IMR-90 (cell line): ENCODE measurements around the gene ANKRD65. TPM values are rescaled to one million over a fixed set of nuclear protein-coding genes. Genes with fewer than 3 reads are reported as not detected.

Source experiments
- ATAC-seq: fragments of 200-7000 bp; cut with Tn5 transposase; 2 replicates; pipeline ENCODE4 v1.9.1; 2020; ENCODE audit warnings: low read depth, mild to moderate bottlenecking, moderate library complexity
- BruUV-seq: library from RNA; stranded (reverse); fragments of 400-500 nt; replicated peaks from 2 replicates; lab custom pipeline; 2021; lab: Mats Ljungman, UMichigan
- CTCF ChIA-PET: fragments of 300-600 bp; formaldehyde crosslinking; extraction: SDS; loops from one replicate; lab custom pipeline; 2021; ENCODE audit warnings: antibody characterized with exemption; lab: Yijun Ruan, JAX
- POLR2A ChIA-PET: fragments of 300-600 bp; sonication (Branson Sonifier 250); formaldehyde crosslinking; loops from one replicate; lab custom pipeline; 2022; ENCODE audit warnings: antibody characterized with exemption; ENCODE audit not compliant: unreplicated experiment; lab: Charles Lee
- DNase-seq: peaks from one replicate; pipeline ENCODE4 v3.0.0; 2013
- H2AFZ ChIP-seq: replicated peaks from 2 replicates; pipeline ENCODE3; 2013; ENCODE audit warnings: low read length, mild to moderate bottlenecking; ENCODE audit not compliant: poor library complexity
- H2AK5ac ChIP-seq: 2 replicates; pipeline ENCODE4 v1.6.1; 2013; ENCODE audit warnings: low read depth, low read length, inconsistent platforms
- H2AK9ac ChIP-seq: replicated peaks from 2 replicates; pipeline ENCODE3; 2013; ENCODE audit warnings: mild to moderate bottlenecking, low read depth, low read length, moderate library complexity; ENCODE audit not compliant: poor library complexity
- H2BK120ac ChIP-seq: 2 replicates; pipeline ENCODE4 v1.6.1; 2013; ENCODE audit warnings: low read depth, low read length, inconsistent platforms
- H2BK15ac ChIP-seq: 3 replicates; pipeline ENCODE4 v1.6.1; 2013; ENCODE audit warnings: low read depth, low read length, inconsistent platforms
- H2BK20ac ChIP-seq: 2 replicates; pipeline ENCODE4 v1.6.1; 2013; ENCODE audit warnings: low read depth, mild to moderate bottlenecking, inconsistent platforms, low read length, moderate library complexity
- H2BK5ac ChIP-seq: 2 replicates; pipeline ENCODE4 v1.6.1; 2013; ENCODE audit warnings: mild to moderate bottlenecking, low read depth, low read length, inconsistent platforms; ENCODE audit not compliant: poor library complexity, severe bottlenecking
- H3K14ac ChIP-seq: replicated peaks from 2 replicates; pipeline ENCODE4 v1.6.1; 2013; ENCODE audit warnings: low read depth, low read length, inconsistent platforms
- H3K18ac ChIP-seq: 2 replicates; pipeline ENCODE4 v1.6.1; 2013; ENCODE audit warnings: low read depth, low read length, control low read depth
- H3K23ac ChIP-seq: 2 replicates; pipeline ENCODE4 v1.6.1; 2013; ENCODE audit warnings: low read depth, low read length, inconsistent platforms
- H3K27ac ChIP-seq: 2 replicates; pipeline ENCODE4 v1.5.1; 2013; ENCODE audit warnings: mild to moderate bottlenecking, control low read depth, low read length; ENCODE audit not compliant: insufficient read depth
- H3K27me3 ChIP-seq: 2 replicates; pipeline ENCODE4 v1.6.1; 2013; ENCODE audit warnings: low read length; ENCODE audit not compliant: control insufficient read depth, insufficient read depth
- H3K36me3 ChIP-seq: 2 replicates; pipeline ENCODE4 v1.6.1; 2013; ENCODE audit warnings: low read length, mixed read lengths; ENCODE audit not compliant: control insufficient read depth, insufficient read depth
- H3K4ac ChIP-seq: 2 replicates; pipeline ENCODE4 v1.6.1; 2013; ENCODE audit warnings: low read depth, low read length, inconsistent platforms
- H3K4me1 ChIP-seq: 2 replicates; pipeline ENCODE4 v1.6.1; 2013; ENCODE audit warnings: low read length, mixed read lengths; ENCODE audit not compliant: control insufficient read depth, insufficient read depth
- H3K4me2 ChIP-seq: 2 replicates; pipeline ENCODE4 v1.6.1; 2013; ENCODE audit warnings: low read depth, mild to moderate bottlenecking, control low read depth, low read length, moderate library complexity
- H3K4me3 ChIP-seq: 2 replicates; pipeline ENCODE4 v1.5.1; 2013; ENCODE audit warnings: low read depth, mild to moderate bottlenecking, control low read depth, low read length, moderate library complexity; ENCODE audit not compliant: insufficient read depth
- H3K56ac ChIP-seq: 2 replicates; pipeline ENCODE4 v1.6.1; 2013; ENCODE audit warnings: low read length, inconsistent platforms; ENCODE audit not compliant: insufficient read depth; ENCODE audit errors: extremely low read depth
- H3K79me1 ChIP-seq, 2 experiments: 2 replicates each; pipeline ENCODE4 v1.6.1; 2013; ENCODE audit warnings: low read length in 2 of 2, inconsistent platforms in 1 of 2, low read depth in 1 of 2
- H3K9ac ChIP-seq: 2 replicates; pipeline ENCODE4 v1.6.1; 2013; ENCODE audit warnings: low read depth, low read length, control low read depth
- H3K9me1 ChIP-seq: 2 replicates; pipeline ENCODE4 v1.6.1; 2013; ENCODE audit warnings: low read length, inconsistent platforms; ENCODE audit not compliant: insufficient read depth
- H3K9me3 ChIP-seq: 2 replicates; pipeline ENCODE4 v1.6.1; 2013; ENCODE audit warnings: low read length; ENCODE audit not compliant: control insufficient read depth, insufficient read depth
- H4K20me1 ChIP-seq: 2 replicates; pipeline ENCODE4 v1.6.1; 2013; ENCODE audit warnings: low read length, inconsistent platforms; ENCODE audit not compliant: insufficient read depth
- H4K5ac ChIP-seq: 2 replicates; pipeline ENCODE4 v1.6.1; 2013; ENCODE audit warnings: mild to moderate bottlenecking, low read depth, low read length, control low read depth
- H4K8ac ChIP-seq, 2 experiments: 2 replicates each; pipeline ENCODE4 v1.6.1; 2013; ENCODE audit warnings: low read depth in 2 of 2, low read length in 2 of 2, control low read depth in 1 of 2, inconsistent platforms in 1 of 2
- H4K91ac ChIP-seq: 2 replicates; pipeline ENCODE4 v1.6.1; 2013; ENCODE audit warnings: low read depth, low read length, inconsistent platforms; ENCODE audit not compliant: insufficient read depth
- BHLHE40 ChIP-seq: fragments of 150-350 bp; IDR thresholded peaks from 2 replicates; pipeline ENCODE4 v1.6.1; 2016; ENCODE audit warnings: mild to moderate bottlenecking, low read depth, low read length
- MAZ ChIP-seq: IDR thresholded peaks from 2 replicates; pipeline ENCODE4 v1.6.1; 2012; ENCODE audit warnings: low read depth, mild to moderate bottlenecking, low read length, improper control_type of control experiment, moderate library complexity, borderline replicate concordance
- NFE2L2 ChIP-seq: fragments of 150-350 bp; IDR thresholded peaks from 2 replicates; pipeline ENCODE4 v1.6.1; 2016; ENCODE audit warnings: low read depth, mild to moderate bottlenecking, low read length
- WGBS, 2 experiments: methylation state at CpG; one replicate each; pipeline versions ENCODE4 v1.1.5 to v1.1.7; 2013; ENCODE audit warnings: missing lambda C conversion rate in 2 of 2; ENCODE audit not compliant: insufficient read length in 1 of 2; ENCODE audit errors: extremely low coverage in 2 of 2; 5-methylcytosine and 5-hydroxymethylcytosine counted together
- dilution Hi-C: fragments of 300-500 bp; cut with HindIII; formaldehyde crosslinking; loops from one replicate; pipeline ENCODE4 v1.14.3; 2018; ENCODE audit warnings: low sequenced_read_pairs; ENCODE audit not compliant: unreplicated experiment
- in situ Hi-C: fragments of 300-500 bp; cut with MboI; formaldehyde crosslinking; loops from 3 replicates; pipeline ENCODE4 v1.14.3; 2019; ENCODE audit warnings: low sequenced_read_pairs, inconsistent platforms, mixed read lengths
- intact Hi-C: fragments of 100-400 bp; cut with micrococcal nuclease; formaldehyde crosslinking; loops from 2 replicates; pipeline ENCODE4 v1.10.0; 2022
- polyA plus RNA-seq, 3 experiments: library from polyadenylated mRNA; depleted of rRNA; stranded (reverse); fragments of >200 nt; gene quantifications; 2 replicates each; pipeline ENCODE4 v1.2.3, GENCODE V29; 2012; ENCODE audit warnings: low replicate concordance in 1 of 3
- total RNA-seq: library from RNA; depleted of rRNA; stranded (reverse); fragments of >200 nt; gene quantifications from 2 replicates; pipeline ENCODE4 v1.2.3, GENCODE V29; 2012

ANKRD65 gene
- total and polyA plus RNA-seq, 2 of the 4 experiments (the other 2 are of a cell fraction) = 0.09 TPM; not detected in 1

DNA sequence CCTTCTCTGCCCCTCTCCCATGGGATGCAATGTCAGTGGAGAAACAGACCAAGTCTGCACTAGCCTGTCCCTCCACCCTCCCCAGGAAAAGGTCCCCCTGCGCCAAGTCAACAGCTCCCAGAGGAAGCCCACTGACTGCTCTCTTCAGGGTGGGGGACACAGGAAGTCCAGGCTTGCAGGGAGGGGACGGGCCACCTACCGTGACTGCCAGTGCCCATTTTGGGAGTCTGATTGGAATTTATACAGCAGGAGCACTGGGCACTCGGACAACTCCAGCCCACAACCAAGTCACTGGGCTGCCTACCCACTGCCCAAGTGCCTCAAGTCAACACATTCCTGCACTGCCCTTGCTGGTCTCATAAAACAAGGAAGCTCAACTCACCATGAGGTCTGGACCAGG lies 28.1 kb downstream of the ANKRD65 start:
- CTCF ChIA-PET = no interaction called here
- no peak overlapping the region for H3K18ac ChIP-seq
- ATAC-seq (no peak), DNase-seq (no peak)
- H3K9ac ChIP-seq = no peak overlapping the region
- peaks cover 4% of the 10 kb centered on the region; the same call in 1 of the 2 replicates for H3K4me1 ChIP-seq
- H3K4ac ChIP-seq = no peak overlapping the region
- no peak overlapping the region for H3K27ac ChIP-seq
- POLR2A ChIA-PET = no interaction called here
- no peak overlapping the region for H3K56ac ChIP-seq
- no peak overlapping the region for H4K5ac ChIP-seq
- in situ Hi-C loops (no loop called here), intact Hi-C loops (no loop called here), dilution Hi-C loops (no loop called here)
- no peak overlapping the region for H2AK9ac ChIP-seq
- H4K91ac ChIP-seq = no peak overlapping the region
- H3K14ac ChIP-seq = no peak overlapping the region
- peaks cover 26% of the 10 kb centered on the region; the same call in 1 of the 2 replicates for H4K20me1 ChIP-seq
- no peak overlapping the region for H2BK20ac ChIP-seq
- H2AK5ac ChIP-seq = no peak overlapping the region
- TF ChIP-seq MAZ (no peak), BHLHE40 (no peak), NFE2L2 (no peak)
- no TSS peak for BruUV-seq
- H2BK120ac ChIP-seq = no peak overlapping the region
- no peaks in the 10 kb centered on the region for H3K9me1 ChIP-seq
- no peak overlapping the region for H2AFZ ChIP-seq
- peaks cover 17 to 54% of the 10 kb centered on the region in 2 experiments for H3K79me1 ChIP-seq
- peaks cover 69% of the 10 kb centered on the region for H3K36me3 ChIP-seq
- H3K9me3 ChIP-seq = no peaks in the 10 kb centered on the region
- no peak overlapping the region for H3K23ac ChIP-seq
- H3K4me2 ChIP-seq = no peak overlapping the region
- H2BK15ac ChIP-seq = no peak overlapping the region
- H2BK5ac ChIP-seq = no peak overlapping the region
- 60% methylated on average over 1 of the region's 4 CpGs; no CpG with 5 or more reads in 1 of the 2 experiments for WGBS, 2 experiments
- H4K8ac ChIP-seq = no peak overlapping the region
- no peaks in the 10 kb centered on the region for H3K27me3 ChIP-seq
- H3K4me3 ChIP-seq = no peak overlapping the region
